H1 (cell line): ENCODE measurements around the gene SHC1. TPM values are rescaled to one million over a fixed set of nuclear protein-coding genes. Genes with fewer than 3 reads are reported as not detected.

Source experiments
- CTCF ChIA-PET: fragments of 300-600 bp; sonication (Branson Sonifier 250); formaldehyde crosslinking; loops from one replicate; lab custom pipeline; 2021; ENCODE audit not compliant: partially characterized antibody; lab: Charles Lee
- POLR2A ChIA-PET: fragments of 300-600 bp; sonication (Branson Sonifier 250); formaldehyde crosslinking; loops from one replicate; lab custom pipeline; 2021; ENCODE audit warnings: inconsistent platforms; ENCODE audit not compliant: partially characterized antibody; lab: Charles Lee
- DNase-seq, 2 experiments: peaks; one replicate each; pipeline versions ENCODE4 v3.0.0 to v3.0.0-alpha.2; 2010 to 2022; ENCODE audit warnings: low spot score in 2 of 2, low read depth in 1 of 2, mixed read lengths in 1 of 2
- FAIRE-seq: peaks from 2 replicates; lab custom pipeline; 2011; peaks lifted over from hg19 to GRCh38; lab: Jason Lieb, UNC
- H2AFZ ChIP-seq: 2 replicates; pipeline ENCODE4 v1.8.1; 2012; ENCODE audit warnings: low read length, inconsistent platforms
- H2AK5ac ChIP-seq: 2 replicates; pipeline ENCODE4 v1.6.1; 2013; ENCODE audit warnings: low read depth, low read length
- H2BK120ac ChIP-seq: replicated peaks from 2 replicates; pipeline ENCODE3; 2013; ENCODE audit warnings: low read depth, low read length, inconsistent platforms
- H2BK12ac ChIP-seq: 2 replicates; pipeline ENCODE4 v1.6.1; 2013; ENCODE audit warnings: low read depth, low read length
- H2BK15ac ChIP-seq: 2 replicates; pipeline ENCODE4 v1.6.1; 2013; ENCODE audit warnings: low read length
- H2BK20ac ChIP-seq: 2 replicates; pipeline ENCODE4 v1.6.1; 2013; ENCODE audit warnings: low read length
- H2BK5ac ChIP-seq: 2 replicates; pipeline ENCODE4 v1.6.1; 2013; ENCODE audit warnings: low read depth, low read length
- H3K14ac ChIP-seq: 2 replicates; pipeline ENCODE4 v1.6.1; 2013; ENCODE audit warnings: inconsistent platforms; ENCODE audit not compliant: insufficient read length
- H3K18ac ChIP-seq: 2 replicates; pipeline ENCODE4 v1.6.1; 2013; ENCODE audit warnings: low read length; ENCODE audit errors: extremely low read depth
- H3K23ac ChIP-seq: 2 replicates; pipeline ENCODE4 v1.6.1; 2013; ENCODE audit warnings: inconsistent platforms; ENCODE audit not compliant: insufficient read length
- H3K23me2 ChIP-seq: 2 replicates; pipeline ENCODE4 v1.6.1; 2013; ENCODE audit warnings: low read depth, low read length
- H3K27ac ChIP-seq: 2 replicates; pipeline ENCODE4 v1.6.1; 2011; ENCODE audit warnings: low read depth, low read length, inconsistent platforms
- H3K27me3 ChIP-seq, 4 experiments: replicated peaks in 1 of 4; 1 replicate in 1 of 4; 2 replicates in 3 of 4; pipeline versions ENCODE4 v1.6.1 to v1.8.1; 2011 to 2013; ENCODE audit warnings: low read length in 3 of 4, mild to moderate bottlenecking in 3 of 4, inconsistent platforms in 2 of 4, mixed read lengths in 2 of 4, moderate library complexity in 1 of 4; ENCODE audit not compliant: control insufficient read depth in 3 of 4, insufficient read depth in 3 of 4; ENCODE audit errors: extremely low read depth in 1 of 4
- H3K36me3 ChIP-seq, 4 experiments: 2 replicates each; pipeline versions ENCODE4 v1.6.1 to v1.8.1; 2011 to 2013; ENCODE audit warnings: mild to moderate bottlenecking in 4 of 4, low read length in 3 of 4, moderate library complexity in 2 of 4, control low read depth in 1 of 4, inconsistent platforms in 1 of 4; ENCODE audit not compliant: insufficient read depth in 4 of 4, control insufficient read depth in 2 of 4
- H3K4ac ChIP-seq: replicated peaks from 2 replicates; pipeline ENCODE3; 2013; ENCODE audit warnings: low read length, low read depth, mixed read lengths, inconsistent platforms; ENCODE audit not compliant: insufficient read length
- H3K4me1 ChIP-seq, 4 experiments: replicated peaks in 1 of 4; 1 replicate in 1 of 4; 2 replicates in 3 of 4; pipeline versions ENCODE4 v1.6.1 to v1.8.1; 2011 to 2013; ENCODE audit warnings: low read length in 3 of 4, inconsistent platforms in 2 of 4, mixed read lengths in 1 of 4; ENCODE audit not compliant: insufficient read depth in 4 of 4, control insufficient read depth in 3 of 4
- H3K4me2 ChIP-seq, 2 experiments: 2 replicates each; pipeline versions ENCODE4 v1.6.1 to v1.8.1; 2011 to 2013; ENCODE audit warnings: low read depth in 2 of 2, low read length in 2 of 2, control low read depth in 1 of 2, inconsistent platforms in 1 of 2, mild to moderate bottlenecking in 1 of 2; ENCODE audit not compliant: insufficient read depth in 1 of 2
- H3K4me3 ChIP-seq, 4 experiments: fragments of 200-600, 300-600 bp in 1 of 4; sonication (generic), shearing (Covaris generic), sonication (Bioruptor Twin) in 1 of 4; 2 replicates each; pipeline versions ENCODE4 v1.5.1 to v1.8.1; 2011 to 2016; ENCODE audit warnings: low read length in 4 of 4, low read depth in 3 of 4, control low read depth in 2 of 4, inconsistent platforms in 2 of 4, mild to moderate bottlenecking in 2 of 4, mixed read lengths in 1 of 4, moderate library complexity in 1 of 4; ENCODE audit not compliant: insufficient read depth in 2 of 4; ENCODE audit errors: extremely low read depth in 1 of 4
- H3K56ac ChIP-seq: replicated peaks from 2 replicates; pipeline ENCODE3; 2013; ENCODE audit warnings: low read depth, mild to moderate bottlenecking, mixed read lengths, low read length, inconsistent platforms; ENCODE audit not compliant: insufficient read length
- H3K79me1 ChIP-seq: 2 replicates; pipeline ENCODE4 v1.6.1; 2013; ENCODE audit warnings: low read depth, low read length, control low read depth
- H3K79me2 ChIP-seq, 2 experiments: 2 replicates each; pipeline versions ENCODE4 v1.6.1 to v1.8.1; 2012 to 2013; ENCODE audit warnings: low read length in 2 of 2, mild to moderate bottlenecking in 2 of 2, inconsistent platforms in 1 of 2; ENCODE audit not compliant: insufficient read depth in 2 of 2, control insufficient read depth in 1 of 2
- H3K9ac ChIP-seq, 4 experiments: replicated peaks in 1 of 4; 1 replicate in 1 of 4; 2 replicates in 3 of 4; pipeline versions ENCODE4 v1.6.1 to v1.8.1; 2011 to 2013; ENCODE audit warnings: low read depth in 3 of 4, low read length in 3 of 4, control low read depth in 2 of 4, mild to moderate bottlenecking in 2 of 4, moderate library complexity in 2 of 4, inconsistent platforms in 1 of 4; ENCODE audit errors: extremely low read depth in 1 of 4
- H3K9me3 ChIP-seq, 2 experiments: 2 replicates each; pipeline versions ENCODE4 v1.6.1 to v1.8.1; 2012 to 2013; ENCODE audit warnings: mild to moderate bottlenecking in 2 of 2, moderate library complexity in 2 of 2, control low read depth in 1 of 2, inconsistent platforms in 1 of 2, low read depth in 1 of 2, low read length in 1 of 2, mixed read lengths in 1 of 2; ENCODE audit not compliant: insufficient read depth in 2 of 2
- H4K20me1 ChIP-seq, 2 experiments: replicated peaks in 1 of 2; 2 replicates each; pipeline versions ENCODE3 to v1.8.1; 2011 to 2013; ENCODE audit warnings: inconsistent platforms in 2 of 2, low read length in 2 of 2, mild to moderate bottlenecking in 1 of 2; ENCODE audit not compliant: insufficient read depth in 2 of 2, control insufficient read depth in 1 of 2
- H4K5ac ChIP-seq: 2 replicates; pipeline ENCODE4 v1.6.1; 2013; ENCODE audit warnings: low read length, low read depth, mixed read lengths, inconsistent platforms; ENCODE audit not compliant: insufficient read length
- H4K8ac ChIP-seq: 2 replicates; pipeline ENCODE4 v1.8.0; 2013; ENCODE audit warnings: mild to moderate bottlenecking, moderate library complexity, low read length, inconsistent platforms; ENCODE audit not compliant: insufficient read depth; ENCODE audit errors: extremely low read depth
- H4K91ac ChIP-seq: replicated peaks from 2 replicates; pipeline ENCODE3; 2013; ENCODE audit warnings: low read length, mixed read lengths, inconsistent platforms; ENCODE audit not compliant: insufficient read length
- ASH2L ChIP-seq: fragments of 200-600, 300-600 bp; sonication (generic); IDR thresholded peaks from one replicate; pipeline ENCODE4 v1.7.1; 2017; ENCODE audit warnings: low read length
- CEBPB ChIP-seq: IDR thresholded peaks from 2 replicates; pipeline ENCODE4 v1.6.1; 2012; ENCODE audit warnings: low read depth, low read length
- CREB1 ChIP-seq: IDR thresholded peaks from 2 replicates; pipeline ENCODE4 v1.6.1; 2012; ENCODE audit warnings: inconsistent platforms
- EZH2 ChIP-seq: fragments of 200-600 bp; sonication (generic); IDR thresholded peaks from 2 replicates; pipeline ENCODE4 v1.7.1; 2012; ENCODE audit warnings: low read depth, mild to moderate bottlenecking, moderate library complexity, low read length, inconsistent platforms; ENCODE audit not compliant: severe bottlenecking
- FOSL1 ChIP-seq: IDR thresholded peaks from 2 replicates; pipeline ENCODE4 v1.6.1; 2011; ENCODE audit warnings: mild to moderate bottlenecking, low read depth, low read length, moderate library complexity; ENCODE audit not compliant: insufficient read depth
- KDM5A ChIP-seq: fragments of 200-600 bp; IDR thresholded peaks from 2 replicates; pipeline ENCODE4 v1.7.1; 2012; ENCODE audit warnings: mild to moderate bottlenecking, low read length, inconsistent platforms, mixed read lengths
- MAFK ChIP-seq: IDR thresholded peaks from 2 replicates; pipeline ENCODE4 v1.6.1; 2012; ENCODE audit warnings: low read depth, mild to moderate bottlenecking, improper control_type of control experiment, low read length
- PHF8 ChIP-seq: fragments of 200-600 bp; sonication (generic); conservative IDR thresholded peaks from 2 replicates; pipeline ENCODE4 v1.7.1; 2012; ENCODE audit warnings: low read depth, mild to moderate bottlenecking, inconsistent platforms, low read length, moderate library complexity
- RAD21 ChIP-seq, 2 experiments: IDR thresholded peaks in 1 of 2; conservative IDR thresholded peaks in 1 of 2; 2 replicates each; pipeline ENCODE4 v1.6.1; 2011; ENCODE audit warnings: low read depth in 2 of 2, low read length in 2 of 2, improper control_type of control experiment in 1 of 2, inconsistent platforms in 1 of 2, mild to moderate bottlenecking in 1 of 2, moderate library complexity in 1 of 2
- SP4 ChIP-seq: IDR thresholded peaks from 2 replicates; pipeline ENCODE4 v1.6.1; 2012; ENCODE audit warnings: low read length, inconsistent platforms
- TCF12 ChIP-seq: IDR thresholded peaks from 2 replicates; pipeline ENCODE4 v1.6.1; 2011; ENCODE audit warnings: low read depth, mild to moderate bottlenecking, low read length
- WGBS, 2 experiments: shearing (Covaris generic) in 1 of 2; methylation state at CpG; one replicate each; pipeline versions ENCODE4 v1.1.6 to v1.1.7; 2013 to 2015; ENCODE audit warnings: low lambda C conversion rate in 2 of 2, mixed read lengths in 2 of 2, inconsistent platforms in 1 of 2, low coverage in 1 of 2, missing lambda C conversion rate in 1 of 2; ENCODE audit not compliant: insufficient replicate concordance in 2 of 2, insufficient coverage in 1 of 2, insufficient read length in 1 of 2; ENCODE audit errors: extremely low coverage in 1 of 2, missing lambda C conversion rate in 1 of 2; 5-methylcytosine and 5-hydroxymethylcytosine counted together
- polyA plus RNA-seq, 7 experiments: library from polyadenylated mRNA; depleted of rRNA in 3 of 7; stranded (reverse) in 5 of 7; unstranded in 2 of 7; fragments of >200 nt in 5 of 7; fragments of 200-250 nt in 2 of 7; gene quantifications; 1 replicate in 5 of 7; 2 replicates in 1 of 7; 4 replicates in 1 of 7; pipeline versions ENCODE4 v1.2.1 to v1.2.3, GENCODE V29; 2011 to 2013; ENCODE audit warnings: missing spikeins in 2 of 7, mixed read lengths in 2 of 7
- total RNA-seq: library from RNA; stranded (reverse); fragmentation: NEBNext Ultra II Directional; extraction: Animal tissue kit (Norgen Biotek cat#: 25700); gene quantifications from 2 replicates; pipeline ENCODE4 v1.2.1, GENCODE V29; 2021
- TF ChIP-seq, protein P1 (sequence below): IDR thresholded peaks from 2 replicates; pipeline ENCODE4 v1.6.1; 2011; ENCODE audit warnings: low read depth, mild to moderate bottlenecking, low read length; ENCODE audit not compliant: insufficient read depth

Gene SHC1
- total and polyA plus RNA-seq, 2 of the 8 experiments (the other 6 are each of a cell fraction or from before 2014, with no cell fraction given) = 177 to 212 TPM

GRCh38 chr1:154969860-154970452 lies 591 bp downstream of the SHC1 start:
- Histone ChIP-seq H3K4me1 (peaks cover 3 to 19% (median 14%) of the 10 kb centered on the region in 4 experiments), H3K9ac (peak overlapping the region; percentile 53 to 71 (median 62)), H3K36me3 (peaks cover 14 to 32% (median 28%) of the 10 kb centered on the region in 4 experiments), H2BK5ac (peak overlapping the region; percentile 99), H3K56ac (peak overlapping the region; percentile 50), H4K20me1 (peaks cover 9% of the 10 kb centered on the region in 2 experiments), H3K79me1 (peaks cover 14% of the 10 kb centered on the region; the same call in 1 of the 2 replicates), H4K5ac (peak overlapping the region; percentile 5), H4K91ac (no peak overlapping the region), H3K14ac (no peak overlapping the region), H2BK15ac (no peak overlapping the region), H3K27me3 (no peaks in the 10 kb centered on the region), H4K8ac (peak overlapping the region; percentile 30), H3K18ac (peak overlapping the region; percentile 81), H3K23ac (no peak overlapping the region), H2AK5ac (no peak overlapping the region; the same call in 1 of the 2 replicates), H3K9me3 (no peaks in the 10 kb centered on the region), H3K27ac (peak overlapping the region; percentile 46), H2BK12ac (no peak overlapping the region; the same call in 1 of the 2 replicates), H3K4ac (no peak overlapping the region), H3K4me3 (peak overlapping the region; percentile 61 to 80 (median 76)), H2AFZ (no peak overlapping the region), H3K4me2 (peak overlapping the region; percentile 78), H3K23me2 (peaks cover 24% of the 10 kb centered on the region), H2BK20ac (no peak overlapping the region), H3K79me2 (peaks cover 6 to 39% of the 10 kb centered on the region in 2 experiments; a peak in 3 of 4 replicates), H2BK120ac (no peak overlapping the region)
- DNase-seq (no peak), FAIRE-seq (no peak)
- ChIA-PET CTCF (interaction anchor here (0.7 to 20.6 kb wide), 14 partner anchors 10 to 115 kb away, joined by 3 to 334 read pairs (median 7); partner anchors contain the start of genes ADAM15, EFNA4, FLAD1 and LENEP), POLR2A (interaction anchor here (0.6 to 42.8 kb wide), 13 partner anchors 11 to 1382 kb away, joined by 3 to 702 read pairs (median 5); partner anchors contain the start of genes ADAM15, FLAD1, LENEP and PBXIP1)
- WGBS, 2 experiments = 7% methylated on average over 10 of the region's 22 CpGs; no CpG with 5 or more reads in 1 of the 2 experiments
- no peak for TF ChIP-seq FOSL1
- TF ChIP-seq KDM5A = no peak
- no peak for TF ChIP-seq CREB1
- no peak for TF ChIP-seq TCF12
- TF ChIP-seq RAD21 (IDR thresholded peaks at IDR 0.05 in 1 of 2, conservative IDR thresholded peaks at IDR 0.05 in 1 of 2; ENCODE audit: low read depth in 2 of 2, low read length in 2 of 2) = no peak
- TF ChIP-seq CEBPB = no peak
- TF ChIP-seq SP4 = no peak
- TF ChIP-seq PHF8 = no peak
- TF ChIP-seq MAFK = no peak
- TF ChIP-seq, protein P1, sequence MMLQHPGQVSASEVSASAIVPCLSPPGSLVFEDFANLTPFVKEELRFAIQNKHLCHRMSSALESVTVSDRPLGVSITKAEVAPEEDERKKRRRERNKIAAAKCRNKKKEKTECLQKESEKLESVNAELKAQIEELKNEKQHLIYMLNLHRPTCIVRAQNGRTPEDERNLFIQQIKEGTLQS = no peak
- no peak for TF ChIP-seq ASH2L
- no peak for TF ChIP-seq EZH2
